Vagina (tissue), 2 donors: ENCODE data around the gene DIP2A. TPM values are rescaled to one million over a fixed set of nuclear protein-coding genes. Genes with fewer than 3 reads are reported as not detected.
"Not testable (repeated sequence)": the region's sequence is repeated elsewhere in the genome, so short reads cannot be mapped to it uniquely, and the experiment has no call there.

Experiments
- DNase-seq, 2 donors: peaks; one replicate each; pipeline ENCODE4 v3.0.0-alpha.2; 2017; ENCODE audit errors: extremely low spot score in 2 of 2
- H3K27ac ChIP-seq: fragments of 200-600 bp; sonication (generic); one replicate; pipeline ENCODE4 v1.5.1; 2019
- H3K27me3 ChIP-seq: fragments of 200-600 bp; sonication (generic); one replicate; pipeline ENCODE4 v1.5.1; 2019
- H3K36me3 ChIP-seq, 2 donors: fragments of 200-600 bp; sonication (generic); one replicate each; pipeline ENCODE4 v1.5.1; 2017 to 2019
- H3K4me1 ChIP-seq: fragments of 200-600 bp; sonication (generic); one replicate; pipeline ENCODE4 v1.5.1; 2019
- H3K4me3 ChIP-seq, 2 donors: fragments of 200-600 bp; sonication (generic); 1 replicate in 1 of 2; 2 replicates in 1 of 2; pipeline ENCODE4 v1.5.1; 2016 to 2019
- H3K9me3 ChIP-seq: fragments of 200-600 bp; sonication (generic); one replicate; pipeline ENCODE4 v1.5.1; 2019
- CTCF ChIP-seq, 3 experiments: fragments of 450-650 bp in 2 of 3; fragments of 200-600 bp in 1 of 3; sonication (generic) in 1 of 3; IDR thresholded peaks; one replicate each; pipeline ENCODE4 v1.5.1; 2017 to 2019; ENCODE audit warnings: antibody characterized with exemption in 3 of 3, mild to moderate bottlenecking in 2 of 3, moderate library complexity in 2 of 3
- POLR2A ChIP-seq, 2 donors: fragments of 450-650 bp; IDR thresholded peaks; one replicate each; pipeline ENCODE4 v1.6.1; 2017; ENCODE audit warnings: antibody characterized with exemption in 2 of 2, mild to moderate bottlenecking in 2 of 2, moderate library complexity in 2 of 2
- POLR2AphosphoS5 ChIP-seq, 2 donors: sonication (generic); formaldehyde crosslinking; IDR thresholded peaks; one replicate each; pipeline ENCODE4 v1.9.0; 2017; ENCODE audit warnings: antibody characterized with exemption in 2 of 2, mild to moderate bottlenecking in 2 of 2, low read depth in 1 of 2; ENCODE audit not compliant: insufficient read depth in 1 of 2
- intact Hi-C: fragments of 100-400 bp; cut with DNase I; formaldehyde crosslinking; loops from one replicate; pipeline ENCODE4 v1.15.1; 2023
- total RNA-seq: library from RNA; depleted of rRNA; stranded (reverse); fragments of >200 nt; gene quantifications from one replicate; pipeline ENCODE4 v1.2.3, GENCODE V29; 2016

The DIP2A gene
- total RNA-seq, 1 donor from 2014 or later, result 46.2 TPM

GRCh38 chr21:46429754-46430681 lies 28.7 kb upstream of the DIP2A start:
- TF ChIP-seq CTCF (IDR thresholded peaks at IDR 0.05) (no peak), POLR2A (IDR thresholded peaks at IDR 0.05) (no peak), POLR2AphosphoS5 (IDR thresholded peaks at IDR 0.05; ENCODE audit: insufficient read depth in 1 of 2, low read depth in 1 of 2) (no peak)
- peaks cover 0 to 67% of the 10 kb centered on the region in 2 donors for H3K36me3 ChIP-seq

GRCh38 chr21:46431448-46431847 lies 27.2 kb upstream of the DIP2A start:
- Histone ChIP-seq H3K4me1 (no peaks in the 10 kb centered on the region), H3K36me3 (peaks cover 0 to 67% of the 10 kb centered on the region in 2 donors)

More at GRCh38 chr21:46429754-46430681, 28.7 kb upstream of the DIP2A start:
- Histone ChIP-seq H3K9me3 (no peaks in the 10 kb centered on the region), H3K4me3 (no peak overlapping the region), H3K4me1 (no peaks in the 10 kb centered on the region), H3K27me3 (no peaks in the 10 kb centered on the region), H3K27ac (no peak overlapping the region)
- no peak for DNase-seq
- intact Hi-C loops, result no loop called here

GRCh38 chr21:46431884-46432488 lies 26.7 kb upstream of the DIP2A start:
- H3K9me3 ChIP-seq, result no peaks in the 10 kb centered on the region
- no peak overlapping the region for H3K4me3 ChIP-seq
- peaks cover 0 to 69% of the 10 kb centered on the region in 2 donors for H3K36me3 ChIP-seq
- no peaks in the 10 kb centered on the region for H3K4me1 ChIP-seq
- no peak for TF ChIP-seq CTCF (IDR thresholded peaks at IDR 0.05)
- TF ChIP-seq POLR2AphosphoS5 (IDR thresholded peaks at IDR 0.05; ENCODE audit: insufficient read depth in 1 of 2, low read depth in 1 of 2), result no peak
- no peak for TF ChIP-seq POLR2A (IDR thresholded peaks at IDR 0.05)
- no peak overlapping the region for H3K27ac ChIP-seq
- intact Hi-C loops, result no loop called here
- DNase-seq, result no peak
- no peaks in the 10 kb centered on the region for H3K27me3 ChIP-seq

More at GRCh38 chr21:46431448-46431847, 27.2 kb upstream of the DIP2A start:
- intact Hi-C loops, result no loop called here
- no peaks in the 10 kb centered on the region for H3K27me3 ChIP-seq
- no peaks in the 10 kb centered on the region for H3K9me3 ChIP-seq
- no peak overlapping the region for H3K27ac ChIP-seq
- no peak overlapping the region for H3K4me3 ChIP-seq
- DNase-seq, result no peak
- no peak for TF ChIP-seq POLR2A (IDR thresholded peaks at IDR 0.05)
- no peak for TF ChIP-seq POLR2AphosphoS5 (IDR thresholded peaks at IDR 0.05; ENCODE audit: insufficient read depth in 1 of 2, low read depth in 1 of 2)
- TF ChIP-seq CTCF (IDR thresholded peaks at IDR 0.05), result no peak

- H3K4me1 ChIP-seq, DNase-seq, H3K9me3 ChIP-seq, H3K4me3 ChIP-seq, H3K27me3 ChIP-seq, intact Hi-C loops, H3K27ac ChIP-seq: not testable (repeated sequence)
- peaks cover 0 to 72% of the 10 kb centered on the region in 2 donors for H3K36me3 ChIP-seq
Observed at GRCh38 chr21:46433116-46433515, 25.6 kb upstream of the DIP2A start.

GRCh38 chr21:46434322-46434958 lies 24.3 kb upstream of the DIP2A start:
- TF ChIP-seq POLR2A (IDR thresholded peaks at IDR 0.05) (no peak), POLR2AphosphoS5 (IDR thresholded peaks at IDR 0.05; ENCODE audit: insufficient read depth in 1 of 2, low read depth in 1 of 2) (no peak), CTCF (IDR thresholded peaks at IDR 0.05) (no peak)
- H3K36me3 ChIP-seq, result peaks cover 0 to 69% of the 10 kb centered on the region in 2 donors
- H3K4me3 ChIP-seq, result no peak overlapping the region
- H3K9me3 ChIP-seq, result no peaks in the 10 kb centered on the region
- H3K4me1 ChIP-seq, result no peaks in the 10 kb centered on the region
- no peak for DNase-seq
- intact Hi-C loops, result no loop called here
- no peak overlapping the region for H3K27ac ChIP-seq
- H3K27me3 ChIP-seq, result no peaks in the 10 kb centered on the region
